Activated T-helper 1 cell treated with Interleukin-2 at 50 U/mL for 16 hours (primary cell): ENCODE data around the gene FANCD2.
"Not testable (repeated sequence)": the region's sequence is repeated elsewhere in the genome, so short reads cannot be mapped to it uniquely, and the experiment has no call there.

Experiments
- DNase-seq: peaks from one replicate; pipeline ENCODE4 v3.0.0-alpha.2; 2020; ENCODE audit warnings: low read depth

FANCD2 gene

DNA sequence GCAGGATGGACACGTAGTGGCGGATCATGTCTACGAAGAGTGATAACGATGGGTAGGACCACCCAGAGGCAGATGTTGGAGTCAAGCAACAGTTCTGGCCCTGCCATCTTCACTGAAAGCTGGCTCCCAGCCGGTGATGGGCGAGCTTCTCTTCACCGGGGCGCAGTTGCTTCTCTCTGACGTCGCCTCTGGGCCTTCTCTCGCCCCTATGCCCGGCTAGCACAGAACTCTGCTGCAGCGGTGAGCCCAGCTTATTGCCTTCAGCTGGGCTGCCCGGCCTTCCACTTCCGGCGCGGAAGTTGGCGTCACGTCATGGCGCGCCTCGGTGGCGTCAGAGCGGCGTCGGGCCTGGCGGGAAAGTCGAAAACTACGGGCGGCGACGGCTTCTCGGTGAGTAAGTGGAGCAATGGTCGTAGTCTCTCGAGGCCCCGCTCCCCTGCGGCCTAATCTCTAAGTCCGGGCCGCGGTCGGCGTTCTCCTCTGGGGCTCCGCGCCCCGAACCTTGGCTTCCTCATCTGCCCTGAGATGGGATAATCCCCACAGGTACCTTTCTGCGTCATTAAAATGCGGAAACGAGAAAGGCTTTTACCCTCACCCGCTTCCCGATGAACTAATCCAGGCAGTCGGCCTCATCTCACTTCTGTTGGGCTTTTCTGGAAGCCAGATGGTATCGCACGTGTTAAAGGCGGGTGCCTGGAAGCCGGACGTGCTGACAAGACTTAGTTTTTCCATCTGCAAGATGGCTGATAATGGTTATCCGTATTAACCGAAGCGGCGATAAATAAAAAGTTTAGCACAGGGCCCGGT lies at the start of gene FANCD2:
TSS of gene FANCD2 (plus strand) at position 354 of the 807 bp plus-strand sequence. CDS start 2,221 bp downstream, outside the sequence.
- DNase-seq: peak; percentile 88

DNA sequence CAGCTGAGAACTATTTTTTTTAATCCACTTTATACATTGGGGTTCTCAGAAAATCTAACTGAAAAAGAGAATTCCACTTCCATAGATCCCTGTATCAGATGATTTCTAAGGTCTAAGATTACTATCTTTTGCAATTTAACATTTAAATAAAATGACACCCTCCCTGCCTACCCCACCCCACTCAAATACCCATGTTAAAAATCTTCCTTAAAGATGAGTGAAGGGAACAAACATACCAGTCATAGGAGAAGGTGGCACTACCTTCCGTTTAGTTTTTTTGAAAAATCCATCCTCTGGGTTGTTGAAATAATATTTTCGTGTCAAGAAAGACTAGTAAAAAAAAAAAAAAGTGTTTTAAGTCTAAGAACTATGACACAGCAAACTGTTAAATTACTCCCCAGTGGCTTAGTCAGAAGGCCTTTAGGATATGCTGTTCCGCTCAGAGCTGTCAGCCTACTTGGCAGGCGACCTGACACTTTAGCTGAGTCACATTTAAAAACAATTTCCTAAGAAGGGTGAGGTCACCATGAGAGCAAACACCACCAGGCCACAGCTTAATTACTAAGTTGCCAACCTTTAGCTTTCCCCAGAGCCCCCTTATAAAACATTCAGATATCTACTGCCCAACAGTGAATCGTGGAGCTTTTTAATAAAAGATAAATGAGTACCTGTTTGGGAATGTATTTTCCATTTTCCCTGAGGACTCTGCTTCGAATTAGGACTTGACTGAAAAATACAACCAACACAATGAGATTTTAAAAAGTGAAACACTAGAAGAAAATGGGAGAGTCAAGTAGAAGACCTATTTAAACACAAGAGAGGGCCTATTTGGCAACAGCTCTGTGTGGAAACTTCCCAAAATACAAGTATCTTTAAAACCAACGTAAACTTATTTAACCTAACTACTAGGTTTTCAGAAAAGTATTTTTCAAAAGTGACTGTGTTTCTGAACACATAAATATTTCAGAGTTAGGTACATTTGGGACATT lies 49.2 kb upstream of the FANCD2 start:
- no peak for DNase-seq

DNA sequence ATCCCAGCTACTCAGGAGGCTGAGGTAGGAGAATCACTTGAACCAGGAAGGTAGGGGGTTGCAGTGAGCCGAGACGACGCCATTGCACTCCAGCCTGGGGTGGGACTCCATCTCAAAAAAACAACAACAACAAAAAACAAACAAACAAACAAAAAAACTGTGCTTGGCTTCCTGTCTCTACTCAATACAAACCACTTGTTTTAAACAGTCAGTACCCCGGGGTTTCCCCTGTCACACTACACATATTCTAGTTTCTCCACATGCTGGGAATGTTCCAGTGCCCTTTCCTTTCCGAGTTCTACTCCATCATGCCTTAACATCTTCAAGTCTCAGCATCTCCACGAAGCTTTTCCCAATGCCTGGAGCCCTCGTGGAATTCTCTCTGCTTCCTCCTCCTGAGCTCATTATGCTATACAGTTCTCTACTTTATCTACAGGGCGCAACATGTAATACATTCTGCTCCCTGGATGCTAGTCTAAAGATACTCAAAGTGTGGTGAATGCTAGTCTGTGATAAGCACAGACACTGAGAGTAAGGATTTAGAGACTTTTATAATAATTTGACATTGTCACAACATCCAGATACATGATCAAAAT lies 47.4 kb upstream of the FANCD2 start:
- DNase-seq: no peak

DNA sequence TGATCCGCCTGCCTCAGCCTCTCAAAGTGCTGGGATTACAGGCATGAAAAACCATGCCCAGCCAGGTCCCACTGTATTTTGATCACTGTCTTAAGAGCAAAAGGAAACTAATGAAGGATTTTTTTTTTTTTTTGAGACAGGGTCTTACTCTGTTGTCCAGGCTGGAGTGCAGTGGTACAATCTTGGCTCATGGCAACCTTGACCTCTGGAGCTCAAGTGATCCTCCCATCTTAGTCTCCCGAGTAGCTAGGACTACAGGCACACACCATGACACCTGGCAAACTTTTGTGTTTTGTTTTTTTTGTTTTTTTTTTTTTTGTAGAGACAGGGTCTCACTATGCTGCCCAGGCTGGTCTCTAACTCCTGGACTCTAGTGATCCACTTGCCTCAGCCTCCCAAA lies 46.0 kb upstream of the FANCD2 start:
- DNase-seq: no peak

DNA sequence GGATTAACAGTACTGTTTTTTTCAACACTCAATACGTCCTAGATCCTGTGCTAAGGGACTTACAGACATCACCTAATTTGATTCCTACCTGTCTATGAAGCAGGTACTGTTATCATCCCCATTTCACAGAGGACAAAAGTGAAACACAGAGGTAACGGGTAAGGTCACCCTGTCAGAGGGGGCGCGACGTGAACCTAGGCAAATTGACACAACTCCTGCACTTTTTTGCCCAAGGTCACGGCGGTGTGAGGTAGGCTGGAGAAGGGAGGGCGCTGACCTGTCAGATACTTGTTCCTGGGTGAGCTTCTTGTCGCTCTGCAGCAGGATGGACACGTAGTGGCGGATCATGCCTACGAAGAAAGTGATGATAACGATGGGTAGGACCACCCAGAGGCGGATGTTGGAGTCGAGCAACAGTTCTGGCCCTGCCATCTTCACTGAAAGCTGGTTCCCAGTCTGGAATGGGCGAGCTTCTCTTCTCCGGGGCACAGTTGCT lies 40.0 kb upstream of the FANCD2 start:
- no peak for DNase-seq

DNA sequence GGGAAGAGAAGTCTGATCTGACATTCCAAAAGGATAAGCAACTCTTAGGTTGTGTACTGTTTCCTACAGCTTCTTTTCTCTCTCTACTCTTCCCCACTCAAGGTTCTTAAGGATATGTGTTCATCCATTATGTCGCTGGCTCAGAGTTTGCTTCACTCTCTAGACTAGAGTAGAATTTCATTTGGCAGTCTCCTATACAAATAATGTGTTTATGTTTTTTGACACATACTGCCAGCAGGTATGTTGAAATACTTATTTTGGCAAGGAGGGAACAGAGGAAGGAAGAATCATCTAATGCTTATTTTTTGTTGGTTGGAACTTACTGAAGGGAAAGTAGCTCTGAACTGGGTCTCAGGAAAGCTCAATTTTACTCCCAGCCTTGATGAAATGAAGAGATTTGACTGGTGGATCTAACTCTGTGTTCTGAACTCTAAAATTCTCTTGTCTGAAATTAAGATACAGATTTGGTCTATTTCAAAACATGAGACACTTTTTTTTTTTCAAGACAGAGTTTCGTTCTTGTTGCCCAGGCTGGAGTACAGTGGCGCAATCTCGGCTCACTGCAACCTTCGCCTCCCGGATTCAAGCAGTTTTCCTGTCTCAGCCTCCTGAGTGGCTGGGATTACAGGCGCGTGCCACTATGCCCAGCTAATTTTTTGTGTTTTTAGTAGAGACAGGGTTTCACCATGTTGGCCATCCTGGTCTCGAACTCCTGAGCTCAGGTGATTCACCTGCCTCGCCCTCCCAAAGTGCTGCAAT lies 32.0 kb upstream of the FANCD2 start:
- DNase-seq: no peak

DNA sequence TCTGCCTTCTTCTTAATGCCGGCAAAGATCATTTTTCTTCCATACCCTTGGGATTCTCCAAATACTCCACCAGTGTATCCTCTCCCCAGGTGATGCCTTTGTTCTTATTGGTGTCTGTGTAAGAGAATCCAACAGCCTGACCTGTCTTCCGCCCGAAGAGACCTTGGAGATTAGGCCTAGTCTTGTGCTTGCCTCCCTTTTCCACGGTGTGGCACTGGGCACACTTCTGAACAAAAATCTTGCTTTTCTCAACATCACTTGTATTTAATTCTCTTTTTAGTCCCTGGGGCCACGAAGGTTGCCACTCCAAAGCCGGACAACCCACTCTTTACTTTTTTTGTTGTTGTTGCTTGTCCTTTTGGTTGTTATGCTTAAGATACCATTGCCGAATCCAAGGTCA lies 25.6 kb upstream of the FANCD2 start:
- DNase-seq: no peak

DNA sequence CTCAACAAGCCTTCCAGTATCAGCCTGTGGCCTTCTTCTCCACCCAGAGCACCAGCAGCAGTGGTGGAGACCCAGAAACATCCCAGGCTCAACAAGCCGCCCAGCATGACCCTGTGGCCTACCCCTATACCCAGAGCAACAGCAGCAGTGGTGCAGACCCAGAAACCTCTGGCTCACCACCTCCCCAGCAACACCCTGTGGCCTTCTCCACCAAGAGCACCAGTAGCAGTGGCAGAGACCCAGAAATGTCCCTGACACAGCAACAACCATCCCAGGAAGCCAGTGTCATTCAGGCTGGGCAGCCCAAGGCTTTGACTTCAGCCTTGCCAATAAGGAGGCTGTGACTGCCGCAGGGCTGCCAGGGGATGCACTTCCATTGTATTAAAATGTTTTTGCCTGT lies 23.3 kb upstream of the FANCD2 start:
- no peak for DNase-seq

DNA sequence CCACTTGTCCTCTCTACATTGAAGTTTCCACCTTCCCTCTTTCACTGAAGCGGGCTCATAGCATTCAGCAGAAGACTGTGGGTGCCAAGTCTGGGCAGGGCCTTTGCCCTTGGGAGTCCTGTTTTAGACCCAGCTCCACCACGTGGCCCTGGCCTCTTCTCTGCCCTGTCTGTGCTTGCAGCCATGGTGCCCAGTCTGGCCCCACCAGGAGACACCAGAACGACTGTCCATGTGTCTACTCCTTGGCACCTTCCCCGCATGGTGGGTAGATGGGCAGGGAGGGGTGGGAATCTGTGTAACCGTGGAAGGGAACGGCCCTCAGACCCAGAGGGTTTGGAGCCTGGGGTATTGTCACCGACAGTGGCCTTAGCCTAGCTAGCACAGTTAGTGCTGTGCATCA lies 21.7 kb upstream of the FANCD2 start:
- no peak for DNase-seq

DNA sequence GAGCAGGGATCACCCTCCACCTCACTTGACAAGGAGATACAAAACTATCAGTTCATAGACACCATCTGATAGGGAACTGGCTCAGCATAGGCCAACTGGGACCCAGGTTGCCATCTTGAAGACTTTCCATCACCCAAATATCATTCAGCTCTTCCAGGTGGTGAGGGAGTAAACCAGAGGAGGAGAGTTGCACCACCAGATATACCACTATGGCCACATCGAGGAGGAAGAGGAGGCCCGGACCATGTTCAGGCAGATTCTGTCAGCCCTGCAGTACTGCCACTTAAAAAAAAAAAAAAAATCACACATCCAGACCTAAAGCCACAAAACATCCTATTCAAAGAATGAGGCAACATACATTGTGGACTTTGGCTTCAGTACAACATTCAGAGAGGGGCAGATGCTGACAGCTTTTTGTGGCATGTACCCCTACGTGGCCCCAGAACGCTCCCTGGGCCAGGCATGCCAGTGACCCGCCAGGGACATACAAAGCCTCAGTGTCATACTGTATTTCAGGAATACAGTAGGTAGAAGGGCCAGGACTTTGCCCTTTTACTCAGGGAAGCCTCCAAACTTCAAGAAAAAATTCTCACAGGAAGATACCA lies 21.2 kb upstream of the FANCD2 start:
- DNase-seq: no peak

DNA sequence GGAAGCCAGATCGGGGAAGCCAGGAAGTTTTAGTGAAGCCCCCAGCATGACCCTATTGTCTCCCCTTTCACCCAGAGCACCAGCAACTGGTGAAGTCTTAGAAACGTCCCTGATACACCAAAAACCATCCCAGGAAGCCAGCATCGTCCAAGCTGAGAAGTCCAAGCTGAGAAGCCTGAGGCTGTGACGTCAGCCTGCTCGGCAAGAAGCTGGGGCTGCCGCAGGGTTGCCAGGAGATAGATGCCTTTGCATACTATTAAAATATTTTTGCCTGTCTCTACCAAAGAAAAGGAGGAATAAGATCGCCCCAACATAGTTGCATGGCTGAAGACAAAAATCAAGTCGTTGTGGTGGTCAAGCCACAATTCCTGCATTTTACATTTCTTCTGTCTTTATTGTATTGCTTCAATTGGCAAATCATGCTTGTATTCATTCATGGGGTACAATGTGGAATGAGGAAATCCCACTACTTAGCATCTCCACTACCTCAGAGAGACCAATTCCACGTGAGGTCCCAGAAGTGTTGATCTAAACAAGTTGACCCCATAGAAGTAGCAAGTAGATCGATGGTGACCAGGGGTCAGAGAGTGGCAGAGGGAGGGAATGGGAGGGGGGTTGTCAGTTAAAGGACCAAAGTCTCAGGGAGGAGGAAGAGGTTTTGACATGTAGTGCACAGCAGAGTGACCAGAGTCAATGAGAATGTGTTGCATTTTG lies 20.0 kb upstream of the FANCD2 start:
- DNase-seq: no peak

DNA sequence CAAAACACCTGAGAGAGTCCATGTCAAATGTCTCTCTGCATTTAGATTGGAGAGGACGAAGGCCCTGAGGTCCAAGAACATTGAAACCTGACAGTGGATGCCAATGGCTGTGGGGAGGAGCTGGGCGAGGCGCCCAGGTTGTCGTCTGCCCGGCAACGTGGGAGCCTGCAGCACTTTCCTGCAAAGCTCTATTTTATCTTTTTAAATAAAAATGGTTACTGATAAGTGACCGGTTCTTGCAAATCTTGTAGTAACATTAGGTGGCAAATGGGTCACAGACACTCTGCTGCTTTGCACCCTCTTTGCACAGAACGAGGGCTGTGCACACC lies 19.5 kb upstream of the FANCD2 start:
- DNase-seq: no peak

DNA sequence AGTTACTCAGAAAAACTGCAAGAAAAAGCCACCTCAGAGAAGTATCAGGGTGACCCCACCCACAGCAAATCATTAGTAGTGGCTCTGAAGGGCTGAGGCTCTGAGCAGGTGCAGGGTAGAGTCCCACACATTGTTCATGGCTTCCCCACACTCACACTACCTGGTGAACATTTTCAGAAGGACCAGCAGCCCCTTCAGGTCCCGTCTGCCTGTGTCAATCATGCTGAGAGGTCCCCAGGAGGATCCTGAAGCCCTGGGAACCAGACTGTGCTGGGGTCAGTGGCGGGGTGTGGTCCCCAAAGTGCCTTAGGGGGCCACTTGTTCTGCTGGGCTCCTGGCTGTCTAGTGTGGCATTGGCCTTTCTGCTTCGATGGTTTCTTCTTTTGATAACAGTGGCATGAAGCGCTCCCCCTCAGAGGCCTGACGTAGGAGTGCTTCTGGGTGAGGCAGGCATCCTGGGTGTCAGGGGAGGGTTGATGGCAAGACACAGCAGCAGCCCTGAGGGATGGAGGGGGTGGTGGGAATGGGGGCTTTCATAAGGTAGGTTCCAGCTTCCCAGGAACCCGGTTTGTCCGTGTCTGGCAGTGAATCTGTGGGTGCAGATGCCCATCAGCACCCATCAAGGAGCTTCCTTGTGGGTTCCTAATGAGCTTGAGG lies 19.0 kb upstream of the FANCD2 start:
- DNase-seq: no peak

DNA sequence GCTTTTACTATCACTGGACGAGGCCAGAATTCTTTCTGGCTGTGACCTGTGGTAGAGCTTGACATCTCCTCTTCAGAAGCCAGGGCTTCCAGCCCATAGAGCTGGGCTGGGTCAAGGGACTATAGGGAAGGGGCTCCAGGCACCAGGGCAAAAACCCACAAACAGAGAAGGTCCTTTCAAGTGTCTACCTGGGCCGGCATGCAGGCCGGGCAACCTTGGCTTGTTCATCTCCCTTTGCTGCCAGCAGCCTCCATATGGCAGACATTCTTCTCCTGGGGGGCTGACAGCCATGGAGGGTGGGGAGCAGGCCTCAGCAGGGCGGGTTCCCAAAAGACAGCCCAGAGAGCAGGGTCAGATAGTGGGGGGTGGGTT lies 18.0 kb upstream of the FANCD2 start:
- DNase-seq: not testable (repeated sequence)

DNA sequence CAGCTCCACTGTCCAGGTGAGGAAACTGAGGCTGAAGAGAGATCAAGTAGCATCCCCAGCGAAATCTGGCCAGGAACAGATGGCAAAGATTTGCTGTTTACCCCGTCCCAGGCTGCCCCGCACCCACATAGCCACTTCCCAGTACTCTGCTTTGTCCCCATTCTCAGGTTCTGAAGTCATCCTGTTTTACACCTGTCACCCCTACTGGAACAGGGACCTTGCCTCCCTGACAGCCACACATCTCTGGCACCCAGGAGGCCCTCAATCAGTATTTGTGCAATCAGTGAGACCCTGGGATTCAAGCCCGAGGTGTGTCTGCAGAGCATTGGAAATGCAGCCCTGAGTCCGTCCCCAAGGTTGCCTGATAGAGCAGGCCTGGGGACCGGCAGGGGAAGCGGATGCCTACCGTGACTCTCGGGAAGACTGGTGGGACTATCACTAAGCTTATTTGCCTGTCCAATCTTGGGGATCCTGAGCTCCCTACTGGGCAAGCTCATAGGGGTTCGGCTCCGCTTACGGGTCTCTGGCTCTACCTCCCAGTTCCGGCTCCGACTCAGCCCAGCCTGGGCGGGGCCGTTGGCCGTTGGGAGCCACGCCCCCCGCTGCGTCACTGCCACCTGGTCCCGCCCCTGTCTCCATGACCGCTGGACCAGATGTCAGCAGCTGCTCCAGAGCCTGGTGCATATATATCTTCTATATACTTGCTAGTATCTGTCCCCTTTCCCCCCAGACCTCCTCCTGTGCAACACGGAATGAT lies 17.5 kb upstream of the FANCD2 start:
- peak; percentile 52 for DNase-seq

DNA sequence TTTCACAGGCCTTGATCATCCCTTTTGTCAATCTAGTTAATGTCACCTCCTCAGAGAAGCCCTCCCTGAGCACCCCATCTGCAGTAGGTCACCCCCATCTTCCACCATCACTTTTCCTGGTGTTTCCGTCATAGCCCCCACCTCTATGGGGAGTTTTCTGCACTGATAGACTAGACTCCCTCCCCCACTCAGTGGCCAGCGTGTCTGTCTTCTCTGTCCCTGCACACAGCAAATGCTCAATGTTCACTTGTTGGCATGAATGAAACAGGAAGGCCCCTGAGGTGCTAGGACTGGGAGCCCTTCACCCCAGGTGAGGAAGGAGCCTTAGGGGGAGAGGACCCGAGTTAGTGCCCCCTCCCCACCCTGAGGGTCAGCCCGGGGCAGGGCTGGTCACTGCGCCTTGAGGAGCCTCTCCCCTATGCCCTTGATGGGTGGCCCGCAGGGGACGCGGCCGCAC lies 15.8 kb upstream of the FANCD2 start:
- DNase-seq: no peak

DNA sequence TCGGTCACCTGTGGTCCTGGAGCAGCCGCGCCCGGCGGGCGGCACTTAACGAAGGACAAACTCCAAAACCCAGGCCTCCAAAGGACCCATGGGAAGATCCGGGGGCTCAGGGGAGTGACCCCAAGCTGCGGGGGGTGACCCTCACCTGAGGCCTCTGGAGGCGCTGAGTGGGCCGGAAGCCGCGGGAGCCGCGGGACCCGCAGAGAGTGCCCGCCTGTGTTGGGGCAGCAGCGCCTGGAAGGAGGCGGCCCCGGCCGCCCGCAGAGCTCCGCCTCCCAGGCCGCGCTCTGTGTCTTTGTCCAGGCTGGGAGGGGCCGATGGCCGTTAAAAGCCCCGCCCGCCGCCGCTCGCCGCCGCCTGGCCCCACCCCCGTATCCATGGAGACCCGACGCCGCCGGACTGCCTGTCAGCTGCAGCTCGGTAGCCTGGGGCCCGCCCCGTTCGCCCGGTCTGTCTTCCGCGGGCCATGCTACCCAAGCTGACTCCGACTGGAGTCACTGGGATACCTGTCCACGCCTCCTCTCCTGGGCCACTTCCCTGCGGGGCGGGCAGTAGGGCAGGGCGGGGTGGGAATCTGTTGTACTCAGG lies 15.3 kb upstream of the FANCD2 start:
- peak; percentile 62 for DNase-seq

DNA sequence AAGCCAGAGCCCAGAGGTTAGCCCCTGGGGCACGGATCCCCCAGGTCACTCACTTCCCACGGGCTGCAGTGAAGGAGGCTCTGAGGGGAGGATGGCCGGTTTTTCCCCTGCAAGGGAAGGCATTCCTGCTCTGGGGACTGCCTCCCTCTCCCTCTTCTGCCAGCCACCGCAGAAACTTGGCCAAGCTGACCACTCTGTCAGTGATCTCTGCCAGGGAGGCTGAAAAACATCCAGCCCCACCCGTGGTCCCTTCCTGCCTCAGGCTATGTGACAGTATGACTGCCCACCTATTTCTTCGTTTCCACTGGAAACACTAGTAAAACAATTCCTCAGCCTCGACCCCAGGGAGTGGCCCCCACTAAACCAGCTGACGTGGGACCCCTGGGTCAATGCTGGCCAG lies 14.6 kb upstream of the FANCD2 start:
- no peak for DNase-seq

DNA sequence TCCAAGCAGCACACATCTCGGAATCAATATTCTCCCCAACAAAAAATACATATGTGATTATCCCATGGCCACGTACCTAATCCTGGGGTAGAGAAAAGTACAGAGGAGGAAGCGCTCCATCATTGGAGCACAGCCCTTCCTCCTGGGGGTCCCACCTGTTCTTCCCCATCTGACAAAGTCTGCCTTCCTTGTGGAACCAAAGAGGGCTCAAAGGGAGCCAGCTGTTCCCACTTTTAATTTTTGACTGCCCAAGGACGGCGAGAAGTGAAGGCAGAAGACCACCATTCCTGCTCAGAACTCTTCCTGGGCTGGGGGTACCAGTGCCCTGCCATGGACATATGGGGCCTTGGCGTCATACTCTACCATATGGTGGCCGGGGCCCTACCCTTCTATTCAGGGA lies 14.1 kb upstream of the FANCD2 start:
- DNase-seq: no peak
